Activated gamma-delta T cell treated with Interleukin-2 at 50 U/mL for 16 hours (primary cell): ENCODE data around the gene DNAJC30.

Experiments
- DNase-seq: peaks from one replicate; pipeline ENCODE4 v3.0.0-alpha.2; 2020

DNAJC30 gene

GRCh38 chr7:73646785-73647724 is 36.2 kb downstream of the DNAJC30 start:
- DNase-seq, result no peak

GRCh38 chr7:73645643-73646174 is 37.5 kb downstream of the DNAJC30 start:
- DNase-seq, result no peak

DNA sequence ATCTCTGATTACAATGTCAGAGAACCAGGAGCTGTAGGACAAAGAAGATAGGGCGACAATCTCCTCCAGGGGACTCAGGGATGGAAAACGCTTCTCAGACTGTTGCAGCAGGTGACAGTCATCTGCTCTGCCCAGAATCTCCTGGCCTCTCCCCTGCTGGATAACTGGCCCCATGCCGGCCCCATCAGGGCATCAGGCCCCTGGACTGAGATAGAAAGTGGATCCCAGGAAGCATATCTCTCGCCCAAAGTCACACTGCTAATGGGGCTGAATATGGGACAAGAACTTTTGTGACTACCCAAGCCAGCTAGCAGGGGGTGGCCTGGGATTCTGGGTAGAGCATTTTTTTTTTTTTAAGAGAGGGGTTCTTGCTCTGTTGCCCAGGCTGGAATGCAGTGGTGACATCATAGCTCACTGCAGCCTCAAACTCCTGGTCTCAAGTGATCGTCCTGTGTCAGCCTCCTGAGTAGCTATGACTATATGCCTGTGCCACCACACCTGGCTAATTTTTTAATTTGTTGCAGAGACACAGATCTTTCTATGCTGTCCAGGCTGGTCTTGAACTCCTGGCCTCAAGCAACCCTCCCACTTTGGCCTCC is 38.5 kb downstream of the DNAJC30 start:
- DNase-seq, result no peak

- no peak for DNase-seq
Measured at GRCh38 chr7:73642834-73643233, 40.4 kb downstream of the DNAJC30 start.

DNA sequence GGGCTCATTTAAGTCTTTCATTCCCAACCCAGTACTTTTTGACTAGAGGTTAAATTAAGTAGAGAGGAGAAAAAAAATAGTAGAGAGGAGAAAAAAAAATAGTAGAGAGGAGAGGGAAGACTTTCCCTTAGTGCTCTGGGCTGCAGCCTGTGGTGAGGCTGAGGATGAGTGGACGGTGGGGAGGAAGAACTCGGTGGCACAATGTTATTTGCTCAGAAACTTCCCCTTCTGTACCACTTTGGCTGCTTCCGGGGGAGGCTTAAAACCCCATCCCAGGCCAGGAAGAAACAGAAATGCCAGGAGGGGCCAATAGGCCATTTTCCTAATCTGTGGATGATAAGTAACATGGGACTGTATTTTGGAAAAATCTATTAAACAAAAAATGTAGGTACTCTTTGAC is 44.3 kb downstream of the DNAJC30 start:
- DNase-seq, result no peak

GRCh38 chr7:73635428-73636200 is 47.6 kb downstream of the DNAJC30 start:
- no peak for DNase-seq

- DNase-seq, result no peak
Measured at GRCh38 chr7:73633844-73634243, 49.4 kb downstream of the DNAJC30 start.

GRCh38 chr7:73633323-73633722 is 49.9 kb downstream of the DNAJC30 start:
- no peak for DNase-seq

DNA sequence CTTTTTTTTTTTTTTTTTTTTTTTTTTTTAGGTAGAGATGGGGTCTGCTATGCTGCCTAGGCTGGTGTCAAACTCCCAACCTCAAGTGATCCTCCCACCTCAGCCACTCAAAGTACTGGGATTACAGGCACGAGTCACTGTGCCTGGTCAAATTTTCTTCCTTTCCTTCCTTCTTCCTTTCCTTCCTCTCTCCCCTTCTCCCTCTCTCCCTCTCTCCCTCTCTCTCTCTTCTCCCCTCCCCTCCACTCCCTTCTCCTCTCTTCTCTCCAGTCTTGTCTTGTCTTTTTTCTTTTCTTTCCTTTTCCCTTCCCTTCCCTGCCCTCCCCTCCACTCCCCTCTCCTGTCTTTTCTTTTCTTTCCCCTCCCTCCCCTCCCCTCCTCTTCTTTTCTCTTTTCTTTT is 51.7 kb downstream of the DNAJC30 start:
- DNase-seq, result no peak
